HG03354 (cell line): Measurements from ENCODE around the gene PPFIA4.
"Not testable (repeated sequence)": the region's sequence is repeated elsewhere in the genome, so short reads cannot be mapped to it uniquely, and the experiment has no call there.

Experiments
- ATAC-seq: cut with Tn5 transposase; IDR thresholded peaks from one replicate; pipeline ENCODE4 v1.9.1; 2021; ENCODE audit warnings: mild to moderate bottlenecking; ENCODE audit not compliant: unreplicated experiment, poor library complexity, severe bottlenecking

Gene PPFIA4

GRCh38 chr1:203009185-203009584 is 17.1 kb upstream of the PPFIA4 start:
- no peak for ATAC-seq

- no peak for ATAC-seq
Observed at GRCh38 chr1:203011582-203011981, 14.7 kb upstream of the PPFIA4 start.

GRCh38 chr1:203017061-203017460 is 9.2 kb upstream of the PPFIA4 start:
- no peak for ATAC-seq

GRCh38 chr1:203017692-203018091 is 8.6 kb upstream of the PPFIA4 start:
- no peak for ATAC-seq

- not testable (repeated sequence) for ATAC-seq
Observed at GRCh38 chr1:203022855-203023254, 3.4 kb upstream of the PPFIA4 start.

- no peak for ATAC-seq
Observed at GRCh38 chr1:203025686-203026030, 633 bp upstream of the PPFIA4 start.

- ATAC-seq: peak; percentile 27
Observed at GRCh38 chr1:203026666-203027663, 674 bp downstream of the PPFIA4 start.

GRCh38 chr1:203028067-203028783 is 1.9 kb downstream of the PPFIA4 start:
- ATAC-seq: no peak

GRCh38 chr1:203028784-203029553 is 2.7 kb downstream of the PPFIA4 start:
- no peak for ATAC-seq

GRCh38 chr1:203031467-203031866 is 5.2 kb downstream of the PPFIA4 start:
- no peak for ATAC-seq

GRCh38 chr1:203033287-203033686 is 7.0 kb downstream of the PPFIA4 start:
- no peak for ATAC-seq

GRCh38 chr1:203033917-203034316 is 7.6 kb downstream of the PPFIA4 start:
- ATAC-seq: no peak

- no peak for ATAC-seq
Observed at GRCh38 chr1:203034422-203035110, 8.3 kb downstream of the PPFIA4 start.

GRCh38 chr1:203035111-203036000 is 9.1 kb downstream of the PPFIA4 start:
- no peak for ATAC-seq

GRCh38 chr1:203036135-203036534 is 9.8 kb downstream of the PPFIA4 start:
- ATAC-seq: no peak

- no peak for ATAC-seq
Observed at GRCh38 chr1:203036537-203036936, 10.2 kb downstream of the PPFIA4 start.

- ATAC-seq: no peak
Observed at GRCh38 chr1:203037509-203038190, 11.4 kb downstream of the PPFIA4 start.

GRCh38 chr1:203038217-203038741 is 12.0 kb downstream of the PPFIA4 start:
- ATAC-seq: no peak
